ENCODE measurements around the gene BDKRB2.

GRCh38 chr14:96272777-96273473, 68.3 kb downstream of the BDKRB2 start:
- no peak for TF ChIP-seq EZH2 (IDR thresholded peaks at IDR 0.05)
- no peak for TF ChIP-seq POLR2AphosphoS5 (IDR thresholded peaks at IDR 0.05; ENCODE audit: borderline replicate concordance, low read depth, low read length)
- no peak for TF ChIP-seq FOXP2 (optimal IDR thresholded peaks at IDR 0.05; ENCODE audit: control extremely low read depth, extremely low read length, insufficient read depth)
